Stimulated activated CD8-positive, alpha-beta memory T cell treated with anti-CD3 and anti-CD28 coated beads, Interleukin-4, amount 100 ng/mL, for 1 hour (primary cell): ENCODE data around the gene RSPRY1.
"Not testable (repeated sequence)": the region's sequence is repeated elsewhere in the genome, so short reads cannot be mapped to it uniquely, and the experiment has no call there.

Source experiments
- DNase-seq, 2 donors: peaks; one replicate each; pipeline ENCODE4 v3.0.0-alpha.2; 2020; ENCODE audit warnings: low read depth in 2 of 2, low spot score in 1 of 2

Gene RSPRY1

GRCh38 chr16:57185446-57185944 lies 634 bp upstream of the RSPRY1 start:
- no peak for DNase-seq

DNA sequence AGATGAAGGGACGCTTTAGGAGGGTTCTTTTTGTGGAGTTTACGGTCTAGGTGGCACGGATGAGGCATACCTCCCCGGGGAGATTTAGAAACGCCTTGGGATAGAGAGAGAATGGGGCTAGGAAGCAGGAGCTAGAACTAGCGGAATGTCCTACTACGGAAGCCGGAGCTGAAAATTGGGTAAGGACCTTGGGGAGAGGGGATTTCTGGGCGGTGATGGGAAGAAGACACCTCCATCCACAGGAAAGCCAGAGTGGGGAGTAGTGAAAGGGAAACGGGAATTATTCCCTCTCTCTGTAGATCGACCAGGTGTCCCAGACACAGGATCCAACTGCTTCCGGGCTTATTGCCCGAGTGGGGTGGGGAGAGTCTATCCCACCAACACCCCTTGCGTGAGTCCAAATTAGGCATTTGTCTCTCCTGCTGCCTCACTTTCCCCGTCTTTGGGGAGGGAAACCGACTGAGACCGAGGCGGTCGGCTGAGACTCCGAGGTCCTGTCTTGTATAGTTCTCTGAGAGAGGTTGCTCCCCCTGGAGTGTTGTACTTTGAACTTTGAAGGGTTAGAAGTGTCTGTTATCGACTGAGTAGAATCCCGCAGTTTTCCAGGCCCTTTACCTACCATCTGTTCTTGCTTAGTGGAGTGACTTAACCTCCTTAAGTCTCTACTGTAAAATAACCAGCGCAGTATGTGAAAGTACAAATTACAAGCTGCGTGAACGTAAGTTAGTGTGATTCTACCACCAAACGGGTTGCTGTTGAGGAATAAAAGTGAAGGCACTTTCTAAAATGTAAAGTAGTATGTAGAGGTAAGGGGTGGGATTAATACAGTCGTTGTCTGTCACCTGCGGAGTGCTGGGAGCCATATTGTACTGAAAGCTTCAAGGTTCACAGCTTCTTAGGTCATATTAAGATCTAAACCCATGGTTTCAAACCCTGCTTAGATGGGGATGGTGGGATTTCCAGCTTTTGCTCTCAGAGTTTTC lies 1.0 kb downstream of the RSPRY1 start:
- DNase-seq, result no peak

- not testable (repeated sequence) for DNase-seq
Observed at GRCh38 chr16:57187902-57188710, 2.0 kb downstream of the RSPRY1 start.

DNA sequence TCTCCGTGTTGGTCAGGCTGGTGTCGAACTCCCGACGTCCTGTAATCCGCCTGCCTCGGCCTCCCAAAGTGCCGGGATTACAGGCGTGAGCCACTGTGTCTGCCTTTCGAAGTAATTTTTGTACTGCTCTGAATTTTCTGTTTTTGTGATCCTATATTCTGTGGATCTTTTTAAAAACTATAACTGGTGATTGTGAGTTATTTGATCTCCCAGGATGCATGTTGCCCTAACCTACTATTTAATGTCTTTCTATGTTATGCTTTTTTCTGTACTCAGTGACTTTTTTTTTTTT lies 2.5 kb downstream of the RSPRY1 start:
- no peak for DNase-seq

DNA sequence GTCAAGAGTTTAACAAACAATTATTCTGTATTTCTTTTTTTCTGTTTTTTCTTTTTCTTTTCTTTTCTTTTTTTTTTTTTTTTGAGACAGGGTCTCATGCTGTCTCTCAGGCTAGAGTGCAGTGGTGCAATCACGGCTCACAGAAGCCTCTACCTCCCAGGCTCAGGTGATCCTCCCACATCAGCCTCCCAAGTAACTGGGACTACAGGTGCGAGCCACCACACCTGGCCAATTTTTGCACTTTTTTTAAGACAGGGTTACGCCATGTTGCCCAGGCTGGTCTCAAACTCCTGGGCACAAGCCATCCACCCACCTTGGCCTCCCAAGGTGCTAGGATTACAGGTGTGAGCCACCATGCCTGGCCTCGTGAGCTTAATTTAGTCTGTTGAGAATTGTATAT lies 3.4 kb downstream of the RSPRY1 start:
- not testable (repeated sequence) for DNase-seq

DNA sequence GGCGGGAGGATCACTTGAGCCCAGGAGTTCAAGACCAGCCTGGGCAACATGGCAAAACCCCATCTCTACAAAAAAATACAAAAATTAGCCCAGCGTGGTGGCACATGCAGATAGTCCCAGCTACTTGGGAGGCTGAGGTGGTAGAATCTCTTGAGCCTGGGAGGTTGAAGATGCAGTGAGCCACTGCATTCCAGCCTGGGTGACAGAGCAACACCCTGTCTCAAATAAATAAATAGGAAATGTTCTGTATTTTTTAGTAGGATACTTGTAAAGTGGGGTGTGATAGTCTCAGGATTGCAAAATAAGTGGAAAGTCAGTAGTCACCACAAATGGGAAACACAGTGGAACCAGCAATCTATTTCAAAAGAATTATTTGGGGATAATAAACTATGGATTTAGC lies 4.0 kb downstream of the RSPRY1 start:
- no peak for DNase-seq

DNA sequence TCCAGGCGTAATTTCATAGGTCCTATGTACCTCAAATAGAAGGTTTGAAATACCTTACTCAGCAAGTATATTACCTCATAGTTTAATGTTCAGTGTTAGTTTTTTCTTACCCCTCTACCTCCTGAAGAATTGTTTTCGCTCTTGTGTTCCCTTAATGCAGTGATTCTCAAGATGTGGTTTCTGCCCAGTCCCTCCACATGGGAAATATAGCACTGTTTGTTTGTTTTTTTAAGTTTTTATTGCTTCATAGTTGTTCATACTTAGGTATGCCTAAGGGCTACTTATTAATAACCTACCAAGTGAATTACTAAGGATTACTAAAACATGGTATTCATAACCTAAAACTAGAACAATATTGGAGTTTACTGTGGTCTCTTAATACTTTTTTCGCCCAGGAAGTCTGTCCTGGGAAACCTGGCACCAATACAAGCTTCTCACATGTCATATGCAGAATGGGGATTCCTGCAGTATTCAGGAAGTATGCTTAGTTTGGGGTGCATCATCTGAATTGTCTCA lies 5.0 kb downstream of the RSPRY1 start:
- no peak for DNase-seq

GRCh38 chr16:57192146-57192545 lies 6.0 kb downstream of the RSPRY1 start:
- no peak for DNase-seq

- DNase-seq, result no peak
Observed at GRCh38 chr16:57192720-57193486, 6.8 kb downstream of the RSPRY1 start.

DNA sequence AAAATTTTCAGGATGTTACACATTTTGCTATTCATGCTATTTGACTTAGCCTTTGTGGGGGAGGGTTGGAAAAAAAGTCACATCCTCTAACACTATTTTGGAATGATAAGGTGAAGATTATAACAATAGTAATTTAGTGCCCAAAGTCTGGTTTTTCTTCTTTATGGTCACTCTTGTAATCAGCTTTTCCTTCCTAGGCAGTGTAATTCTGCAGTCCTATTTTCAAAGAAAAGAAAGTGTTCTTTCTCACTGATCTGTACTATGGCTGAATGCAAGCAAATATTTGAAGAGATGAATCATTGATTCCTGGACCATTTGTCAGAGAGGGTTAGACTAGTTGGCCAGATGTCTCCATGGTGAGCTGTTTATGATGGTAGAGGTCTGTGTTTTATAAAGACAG lies 8.4 kb downstream of the RSPRY1 start:
- no peak for DNase-seq

DNA sequence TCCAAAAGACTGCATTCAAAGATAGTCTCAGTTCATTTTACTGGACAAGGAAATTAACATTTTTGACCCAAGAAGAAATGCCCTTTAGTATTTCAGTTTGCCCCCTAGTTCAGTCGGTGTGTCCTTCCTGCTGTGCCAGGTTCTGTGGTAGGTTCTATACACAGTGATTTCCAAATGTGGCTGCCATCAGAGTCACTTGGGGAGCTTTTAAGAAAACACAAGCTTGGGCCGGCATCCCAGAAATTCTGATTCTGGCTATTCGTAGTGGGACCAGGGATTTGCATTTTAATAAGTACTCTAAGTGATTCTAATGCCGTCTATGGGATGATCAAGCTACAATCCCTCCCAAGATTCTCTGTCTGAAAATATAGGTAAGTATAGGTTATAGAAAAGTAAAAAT lies 10.2 kb downstream of the RSPRY1 start:
- DNase-seq, result no peak

DNA sequence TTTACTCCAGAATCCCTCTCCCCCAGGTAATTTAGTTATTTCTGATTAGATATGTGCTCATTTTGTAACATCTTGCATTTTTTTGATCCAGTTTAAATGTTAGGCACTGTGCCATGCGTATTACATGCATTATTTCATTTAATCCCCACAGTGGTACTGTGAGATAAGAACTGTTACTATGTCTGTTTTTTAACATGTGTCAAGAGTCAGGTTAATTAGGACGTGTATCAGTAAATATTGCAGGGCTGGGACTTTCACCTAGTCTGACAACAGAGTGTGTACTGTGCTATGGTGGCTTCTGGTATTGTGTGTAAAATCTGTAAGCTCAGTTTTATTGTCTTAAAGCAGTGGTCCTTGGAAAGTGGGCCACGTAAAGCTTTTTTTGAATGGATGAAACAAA lies 10.6 kb downstream of the RSPRY1 start:
- no peak for DNase-seq

- DNase-seq, result not testable (repeated sequence)
Observed at GRCh38 chr16:57200321-57200720, 14.2 kb downstream of the RSPRY1 start.

- DNase-seq, result not testable (repeated sequence)
Observed at GRCh38 chr16:57200926-57201325, 14.8 kb downstream of the RSPRY1 start.

- DNase-seq, result no peak
Observed at GRCh38 chr16:57202095-57202886, 16.2 kb downstream of the RSPRY1 start.

- DNase-seq, result no peak
Observed at GRCh38 chr16:57203451-57203850, 17.3 kb downstream of the RSPRY1 start.

- no peak for DNase-seq
Observed at GRCh38 chr16:57204675-57205074, 18.5 kb downstream of the RSPRY1 start.

GRCh38 chr16:57208926-57209325 lies 22.8 kb downstream of the RSPRY1 start:
- no peak for DNase-seq

DNA sequence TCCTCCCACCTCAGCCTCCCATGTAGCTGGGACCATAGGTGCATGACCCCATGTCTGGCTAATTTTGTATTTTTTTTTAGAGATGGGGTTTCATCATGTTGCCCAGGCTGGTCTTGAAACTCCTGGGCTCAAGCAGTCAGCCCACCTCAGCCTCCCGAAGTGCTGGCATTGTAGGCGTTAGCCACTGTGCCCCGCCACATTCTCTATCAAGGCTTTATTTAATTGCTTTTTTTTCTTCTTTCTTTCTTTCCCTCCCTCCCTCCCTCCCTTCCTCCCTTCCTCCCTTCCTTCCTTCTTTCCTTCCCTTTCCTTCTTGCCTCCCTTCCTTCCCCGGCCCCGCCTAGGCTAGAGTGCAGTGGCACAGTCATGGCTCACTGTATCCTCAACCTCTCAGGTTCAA lies 23.7 kb downstream of the RSPRY1 start:
- DNase-seq, result no peak

- no peak for DNase-seq
Observed at GRCh38 chr16:57213462-57213861, 27.3 kb downstream of the RSPRY1 start.
